Transverse colon (tissue), 4 donors: ENCODE measurements around the gene MFAP4. TPM values are rescaled to one million over a fixed set of nuclear protein-coding genes. Genes with fewer than 3 reads are reported as not detected.

ENCODE experiments used
- DNase-seq: peaks from one replicate; pipeline ENCODE4 v3.0.0-alpha.2; 2019
- H3K27ac ChIP-seq, 4 donors: fragments of 200-600 bp; sonication (generic); 2 replicates each; pipeline ENCODE4 v1.5.1; 2016 to 2018; ENCODE audit warnings: inconsistent platforms in 4 of 4
- H3K27me3 ChIP-seq: fragments of 200-600 bp; sonication (generic); 2 replicates; pipeline ENCODE4 v1.5.1; 2017; ENCODE audit warnings: inconsistent platforms
- H3K36me3 ChIP-seq, 4 donors: fragments of 200-600 bp; sonication (generic); 2 replicates each; pipeline ENCODE4 v1.5.1; 2017 to 2019; ENCODE audit warnings: inconsistent platforms in 4 of 4
- H3K4me1 ChIP-seq, 4 donors: fragments of 200-600 bp; sonication (generic); 2 replicates each; pipeline ENCODE4 v1.5.1; 2017 to 2020; ENCODE audit warnings: inconsistent platforms in 4 of 4
- H3K4me3 ChIP-seq, 4 donors: fragments of 200-600 bp; sonication (generic); 1 replicate in 1 of 4; 2 replicates in 3 of 4; pipeline versions ENCODE4 v1.5.1 to v1.6.1; 2017 to 2019; ENCODE audit warnings: inconsistent platforms in 4 of 4
- H3K9me3 ChIP-seq, 2 donors: fragments of 200-600 bp; sonication (generic); 2 replicates each; pipeline ENCODE4 v1.5.1; 2017 to 2019; ENCODE audit warnings: inconsistent platforms in 2 of 2
- EP300 ChIP-seq: sonication (generic); formaldehyde crosslinking; IDR thresholded peaks from one replicate; pipeline ENCODE4 v1.6.1; 2017; ENCODE audit warnings: antibody characterized with exemption, low read depth
- POLR2A ChIP-seq: fragments of 450-650 bp; IDR thresholded peaks from one replicate; pipeline ENCODE4 v1.6.1; 2016; ENCODE audit warnings: antibody characterized with exemption, mild to moderate bottlenecking, moderate library complexity
- POLR2AphosphoS5 ChIP-seq, 3 donors: sonication (generic); formaldehyde crosslinking; IDR thresholded peaks; one replicate each; pipeline ENCODE4 v1.6.1; 2016; ENCODE audit warnings: antibody characterized with exemption in 3 of 3
- WGBS, 2 donors: methylation state at CpG; one replicate each; pipeline ENCODE4 v1.1.5; 2018; ENCODE audit warnings: low coverage in 1 of 2; 5-methylcytosine and 5-hydroxymethylcytosine counted together
- in situ Hi-C, 4 donors: fragments of 200-750 bp; cut with MboI; loops; one replicate each; pipeline versions ENCODE4 v1.15.0 to v1.15.1; 2017; ENCODE audit warnings: low sequenced_read_pairs in 3 of 4, low pct_ligation_motif_present in 1 of 4, low pct_unique_long_range_greater_than_20kb in 1 of 4
- intact Hi-C: fragments of 100-400 bp; cut with DNase I; formaldehyde crosslinking; loops from one replicate; pipeline ENCODE4 v1.15.1; 2023; ENCODE audit warnings: low total_unique reads
- total RNA-seq, 4 donors: library from RNA; depleted of rRNA; stranded (reverse); fragments of >200 nt; gene quantifications; one replicate each; pipeline ENCODE4 v1.1.0, GENCODE V29; 2016
- TF ChIP-seq, protein P1 (sequence below), 5 experiments: fragments of 200-600 bp in 3 of 5; fragments of 450-650 bp in 2 of 5; sonication (generic) in 3 of 5; IDR thresholded peaks; 1 replicate in 2 of 5; 2 replicates in 3 of 5; pipeline ENCODE4 v1.5.1; 2016 to 2017; ENCODE audit warnings: antibody characterized with exemption in 5 of 5, inconsistent platforms in 3 of 5, mild to moderate bottlenecking in 2 of 5, moderate library complexity in 1 of 5

The MFAP4 gene
- total RNA-seq, 4 donors from 2014 or later, result 39.7 to 67.3 (median 51.5) TPM

DNA sequence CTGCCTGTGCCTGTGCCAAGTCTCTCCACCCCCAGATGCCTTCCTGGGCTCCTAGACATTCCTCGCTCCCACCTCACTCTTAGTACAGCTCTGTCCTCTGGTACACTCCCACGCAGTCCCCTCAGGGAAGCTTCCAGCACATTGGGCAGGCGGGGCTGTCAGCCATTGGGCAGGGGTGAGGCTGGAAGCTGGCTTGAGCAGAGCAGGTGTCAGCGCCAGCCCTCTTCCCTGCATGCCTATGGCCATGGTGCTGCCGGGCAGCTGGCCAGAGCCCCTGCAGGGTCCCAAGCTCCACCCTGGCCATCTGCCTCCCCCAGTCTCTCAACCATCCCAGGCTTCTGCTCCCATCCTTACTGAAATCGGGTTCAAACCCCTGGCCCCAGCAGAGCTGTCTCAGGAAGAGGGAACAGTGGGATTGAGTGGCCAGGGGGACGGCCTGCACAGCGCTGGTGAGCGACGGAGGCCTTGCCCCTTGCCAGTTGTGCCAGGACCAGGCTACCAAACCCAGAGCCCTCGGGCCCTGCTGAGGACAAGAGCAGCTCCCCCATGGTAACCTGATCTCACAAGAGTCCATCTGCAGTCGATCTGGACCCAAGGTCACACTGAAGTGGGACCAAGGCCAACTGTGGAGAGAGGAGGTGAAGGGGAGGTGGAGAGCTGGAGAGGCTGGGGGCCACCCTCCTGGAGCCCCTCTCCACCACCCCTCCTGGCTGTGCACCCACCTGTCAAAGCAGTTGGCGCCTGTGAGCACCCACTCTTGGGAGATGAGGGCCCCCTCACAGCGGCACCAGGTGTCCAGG lies 22.1 kb downstream of the MFAP4 start:
- TF ChIP-seq, protein P1, sequence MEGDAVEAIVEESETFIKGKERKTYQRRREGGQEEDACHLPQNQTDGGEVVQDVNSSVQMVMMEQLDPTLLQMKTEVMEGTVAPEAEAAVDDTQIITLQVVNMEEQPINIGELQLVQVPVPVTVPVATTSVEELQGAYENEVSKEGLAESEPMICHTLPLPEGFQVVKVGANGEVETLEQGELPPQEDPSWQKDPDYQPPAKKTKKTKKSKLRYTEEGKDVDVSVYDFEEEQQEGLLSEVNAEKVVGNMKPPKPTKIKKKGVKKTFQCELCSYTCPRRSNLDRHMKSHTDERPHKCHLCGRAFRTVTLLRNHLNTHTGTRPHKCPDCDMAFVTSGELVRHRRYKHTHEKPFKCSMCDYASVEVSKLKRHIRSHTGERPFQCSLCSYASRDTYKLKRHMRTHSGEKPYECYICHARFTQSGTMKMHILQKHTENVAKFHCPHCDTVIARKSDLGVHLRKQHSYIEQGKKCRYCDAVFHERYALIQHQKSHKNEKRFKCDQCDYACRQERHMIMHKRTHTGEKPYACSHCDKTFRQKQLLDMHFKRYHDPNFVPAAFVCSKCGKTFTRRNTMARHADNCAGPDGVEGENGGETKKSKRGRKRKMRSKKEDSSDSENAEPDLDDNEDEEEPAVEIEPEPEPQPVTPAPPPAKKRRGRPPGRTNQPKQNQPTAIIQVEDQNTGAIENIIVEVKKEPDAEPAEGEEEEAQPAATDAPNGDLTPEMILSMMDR (IDR thresholded peaks at IDR 0.05), result no peak
- no peak for TF ChIP-seq EP300
- no peak for TF ChIP-seq POLR2AphosphoS5 (IDR thresholded peaks at IDR 0.05)
- TF ChIP-seq POLR2A, result no peak
- Histone ChIP-seq H3K36me3 (no peaks in the 10 kb centered on the region), H3K27ac (no peak overlapping the region), H3K9me3 (no peaks in the 10 kb centered on the region), H3K4me1 (peaks cover 10 to 17% (median 14%) of the 10 kb centered on the region in 4 donors), H3K27me3 (no peaks in the 10 kb centered on the region), H3K4me3 (no peak overlapping the region)
- WGBS, 2 donors, result 80% methylated on average over 9 of the region's 14 CpGs; no CpG with 5 or more reads in 1 of the 2 donors
- in situ Hi-C loops, result loop anchor here (5.0 to 25.0 kb wide), 5 partner anchors 80 to 400 kb away; partner anchors contain the start of gene ALDH3A2 (in 1 of the 4)
- DNase-seq, result no peak
- intact Hi-C loops, result loop anchor here (5.0 to 10.0 kb wide), 3 partner anchors 72 to 400 kb away; no protein-coding TSS in a partner anchor

DNA sequence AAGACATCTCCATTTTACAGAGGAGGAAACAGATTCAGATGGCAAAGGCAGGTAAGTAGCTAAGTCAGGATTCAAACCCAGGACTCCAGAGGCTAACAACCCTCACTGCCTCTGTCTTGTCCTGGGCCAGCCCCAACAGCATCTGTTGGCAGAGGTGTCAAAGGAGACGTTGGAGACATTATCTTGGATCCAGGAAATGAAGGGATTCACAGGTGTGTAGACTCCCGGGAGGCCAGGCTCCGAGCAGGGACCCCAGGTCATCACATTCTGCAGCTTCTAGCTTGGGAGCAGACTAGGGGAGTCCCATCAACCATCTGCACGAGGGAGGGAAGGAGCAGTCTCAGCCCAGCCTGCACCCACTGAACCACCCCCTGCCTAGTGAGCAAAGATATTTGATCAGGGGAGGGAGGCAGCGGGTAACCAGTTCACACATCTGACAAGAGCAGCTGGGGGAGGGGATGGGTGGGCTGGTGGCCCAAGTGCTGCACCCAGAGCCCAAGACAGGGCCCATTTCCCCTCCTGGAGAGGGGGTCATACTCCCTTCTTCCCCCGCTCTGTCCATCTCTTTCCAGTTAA lies 23.4 kb downstream of the MFAP4 start:
- no peaks in the 10 kb centered on the region for H3K36me3 ChIP-seq
- H3K9me3 ChIP-seq, result no peaks in the 10 kb centered on the region
- H3K4me3 ChIP-seq, result peak overlapping the region in 1 of 4 donors; percentile 70
- peaks cover 8 to 14% (median 12%) of the 10 kb centered on the region in 4 donors for H3K4me1 ChIP-seq
- DNase-seq, result no peak
- H3K27ac ChIP-seq, result peak overlapping the region in 1 of 4 donors; percentile 88
- TF ChIP-seq, protein P1 (IDR thresholded peaks at IDR 0.05), result no peak
- TF ChIP-seq POLR2A (no peak), POLR2AphosphoS5 (IDR thresholded peaks at IDR 0.05) (no peak), EP300 (no peak)
- intact Hi-C loops, result loop anchor here (10.0 kb wide), 2 partner anchors 141 to 401 kb away; no protein-coding TSS in a partner anchor
- in situ Hi-C loops, result loop anchor here (5.0 to 25.0 kb wide), 5 partner anchors 81 to 401 kb away; partner anchors contain the start of gene ALDH3A2 (in 1 of the 4)
- H3K27me3 ChIP-seq, result no peaks in the 10 kb centered on the region
- 40 to 59% methylated on average over 1 to 5 of the region's 6 CpGs for WGBS, 2 donors

DNA sequence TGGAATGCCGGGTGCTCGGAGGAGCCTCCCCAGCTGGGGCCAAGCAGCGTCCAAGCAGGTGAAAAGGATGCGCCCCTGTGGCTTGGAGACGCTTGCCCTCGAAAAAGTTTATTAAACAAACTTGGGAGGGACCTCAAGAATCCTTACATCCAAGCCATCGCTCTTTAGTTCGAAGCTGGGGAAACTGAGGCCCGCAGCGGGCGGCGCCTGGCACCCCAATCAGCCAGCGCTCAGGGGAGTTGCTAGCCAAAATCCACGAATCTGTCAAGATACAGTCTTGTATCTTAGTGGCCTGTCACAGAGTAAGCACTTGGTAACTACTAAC lies 23.9 kb downstream of the MFAP4 start:
- DNase-seq, result no peak
- no peaks in the 10 kb centered on the region for H3K27me3 ChIP-seq
- peaks cover 8 to 14% (median 12%) of the 10 kb centered on the region in 4 donors for H3K4me1 ChIP-seq
- in situ Hi-C loops (loop anchor here (5.0 to 25.0 kb wide), 5 partner anchors 82 to 402 kb away; partner anchors contain the start of gene ALDH3A2 (in 1 of the 4)), intact Hi-C loops (loop anchor here (10.0 kb wide), 2 partner anchors 142 to 402 kb away; no protein-coding TSS in a partner anchor)
- H3K36me3 ChIP-seq, result no peaks in the 10 kb centered on the region
- H3K9me3 ChIP-seq, result no peaks in the 10 kb centered on the region
- 28% methylated on average over 14 of the region's 14 CpGs; no CpG with 5 or more reads in 1 of the 2 donors for WGBS, 2 donors
- peak overlapping the region; percentile 71 to 88 (median 85) for H3K27ac ChIP-seq
- TF ChIP-seq, protein P1 (IDR thresholded peaks at IDR 0.05), result no peak
- TF ChIP-seq EP300 (no peak), POLR2AphosphoS5 (IDR thresholded peaks at IDR 0.05) (no peak), POLR2A (no peak)
- peak overlapping the region in 3 of 4 donors; percentile 61 to 78 (median 70) for H3K4me3 ChIP-seq
